ENCODE data around the gene TLX1.

DNA sequence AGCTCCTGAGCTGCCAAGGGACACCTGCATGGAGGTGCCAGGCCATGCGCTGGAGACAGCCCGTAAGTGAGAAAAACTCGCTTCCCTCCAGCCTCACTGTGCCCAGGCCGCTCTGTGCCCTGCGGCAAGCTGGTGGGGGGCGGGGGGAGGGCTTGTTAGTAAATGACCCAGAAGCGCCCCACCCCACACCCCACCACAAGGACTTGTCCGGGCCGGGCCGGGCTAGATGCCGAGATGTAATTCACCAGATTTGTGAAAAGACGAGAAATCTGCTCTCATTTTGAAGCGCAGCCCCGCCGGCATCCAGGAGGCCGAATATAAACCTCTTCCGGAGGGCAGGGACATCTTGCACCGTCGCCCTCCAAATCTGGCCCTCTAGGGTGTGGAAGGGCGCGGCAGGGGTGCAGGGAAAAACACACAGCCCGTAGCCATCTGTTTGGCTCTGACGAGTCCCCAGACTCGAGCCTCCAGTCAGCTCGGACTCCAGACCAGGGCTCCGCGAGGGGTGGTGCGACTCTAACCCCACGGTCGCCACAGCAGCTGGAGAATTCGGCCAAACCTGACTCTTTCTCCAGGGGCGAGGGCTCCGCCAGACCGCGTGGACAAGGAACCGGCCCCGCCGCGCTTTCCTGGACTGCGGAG, 14.8 kb downstream of the TLX1 start:
- TF ChIP-seq CTCF (optimal IDR thresholded peaks at IDR 0.05 in 1 of 3, IDR thresholded peaks at IDR 0.05 in 1 of 3, conservative IDR thresholded peaks at IDR 0.05 in 1 of 3; ENCODE audit: extremely low read depth in 1 of 3, insufficient read depth in 2 of 3, low read length in 3 of 3): no peak
- TF ChIP-seq EZH2 (IDR thresholded peaks at IDR 0.05; ENCODE audit: low read length): no peak

All from keratinocyte (primary cell).